ENCODE measurements around the gene GPR84.
A peak's percentile ranks its signal among the peaks of the same experiment; 100 is the strongest.

GPR84 gene

GRCh38 chr12:54390668-54391551, 26.6 kb upstream of the GPR84 start:
- DNase-seq = peak; percentile 93

- peak; percentile 82 for DNase-seq
Observed at GRCh38 chr12:54390176-54390667, 25.9 kb upstream of the GPR84 start.

- DNase-seq = no peak
Observed at GRCh38 chr12:54389607-54390175, 25.4 kb upstream of the GPR84 start.

- DNase-seq = no peak
Observed at GRCh38 chr12:54389134-54389508, 24.8 kb upstream of the GPR84 start.

- DNase-seq = peak; percentile 92
Observed at GRCh38 chr12:54388237-54389133, 24.2 kb upstream of the GPR84 start.

- no peak for DNase-seq
Observed at GRCh38 chr12:54387114-54387467, 22.8 kb upstream of the GPR84 start.

GRCh38 chr12:54386403-54387113, 22.3 kb upstream of the GPR84 start:
- DNase-seq = no peak

GRCh38 chr12:54385251-54385914, 21.1 kb upstream of the GPR84 start:
- DNase-seq = no peak

GRCh38 chr12:54384591-54385041, 20.3 kb upstream of the GPR84 start, which contains the start of gene ZNF385A:
Gene ZNF385A (minus strand): TSS chr12:54384733. CDS start chr12:54384514, 219 bp downstream.
- DNase-seq = no peak

- DNase-seq = no peak
Observed at GRCh38 chr12:54383041-54383609, 18.8 kb upstream of the GPR84 start.

GRCh38 chr12:54381136-54381535, 16.9 kb upstream of the GPR84 start:
- no peak for DNase-seq

- peak; percentile 98 for DNase-seq
Observed at GRCh38 chr12:54379398-54380201, 15.3 kb upstream of the GPR84 start.

GRCh38 chr12:54378796-54379397, 14.6 kb upstream of the GPR84 start:
- peak; percentile 94 for DNase-seq

GRCh38 chr12:54377797-54378515, 13.7 kb upstream of the GPR84 start:
- DNase-seq = no peak

- no peak for DNase-seq
Observed at GRCh38 chr12:54377007-54377406, 12.7 kb upstream of the GPR84 start.

- no peak for DNase-seq
Observed at GRCh38 chr12:54376596-54376995, 12.3 kb upstream of the GPR84 start.

GRCh38 chr12:54375259-54375579, 10.9 kb upstream of the GPR84 start:
- no peak for DNase-seq

- DNase-seq = no peak
Observed at GRCh38 chr12:54374562-54375258, 10.4 kb upstream of the GPR84 start.

All from islet precursor cell (in vitro differentiated cells).